Measurements from ENCODE around the gene YY1. TPM values are rescaled to one million over a fixed set of nuclear protein-coding genes. Genes with fewer than 3 reads are reported as not detected.

The YY1 gene
- polyA plus RNA-seq, 1 experiment = 45.6 TPM

GRCh38 chr14:100192672-100193416, 46.1 kb upstream of the YY1 start:
- CTCF ChIA-PET = interaction anchor here (0.6 to 3.1 kb wide), 28 partner anchors 8 to 380 kb away, joined by 3 to 42 read pairs (median 3); no protein-coding TSS in a partner anchor
- Histone ChIP-seq H3K27ac (ENCODE audit: low read depth, low read length) (peak overlapping the region; percentile 31), H3K9me3 (ENCODE audit: control insufficient read depth, insufficient read depth, low read length) (no peaks in the 10 kb centered on the region), H3K4me3 (ENCODE audit: low read depth, low read length) (peak overlapping the region; percentile 58), H3K27me3 (ENCODE audit: control insufficient read depth, insufficient read depth, low read length) (no peaks in the 10 kb centered on the region)
- TF ChIP-seq, protein P1, sequence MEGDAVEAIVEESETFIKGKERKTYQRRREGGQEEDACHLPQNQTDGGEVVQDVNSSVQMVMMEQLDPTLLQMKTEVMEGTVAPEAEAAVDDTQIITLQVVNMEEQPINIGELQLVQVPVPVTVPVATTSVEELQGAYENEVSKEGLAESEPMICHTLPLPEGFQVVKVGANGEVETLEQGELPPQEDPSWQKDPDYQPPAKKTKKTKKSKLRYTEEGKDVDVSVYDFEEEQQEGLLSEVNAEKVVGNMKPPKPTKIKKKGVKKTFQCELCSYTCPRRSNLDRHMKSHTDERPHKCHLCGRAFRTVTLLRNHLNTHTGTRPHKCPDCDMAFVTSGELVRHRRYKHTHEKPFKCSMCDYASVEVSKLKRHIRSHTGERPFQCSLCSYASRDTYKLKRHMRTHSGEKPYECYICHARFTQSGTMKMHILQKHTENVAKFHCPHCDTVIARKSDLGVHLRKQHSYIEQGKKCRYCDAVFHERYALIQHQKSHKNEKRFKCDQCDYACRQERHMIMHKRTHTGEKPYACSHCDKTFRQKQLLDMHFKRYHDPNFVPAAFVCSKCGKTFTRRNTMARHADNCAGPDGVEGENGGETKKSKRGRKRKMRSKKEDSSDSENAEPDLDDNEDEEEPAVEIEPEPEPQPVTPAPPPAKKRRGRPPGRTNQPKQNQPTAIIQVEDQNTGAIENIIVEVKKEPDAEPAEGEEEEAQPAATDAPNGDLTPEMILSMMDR (IDR thresholded peaks at IDR 0.05; ENCODE audit: low read depth, low read length) = peak; percentile 80
- POLR2A ChIA-PET = interaction anchor here (0.6 to 1.0 kb wide), 5 partner anchors 9 to 222 kb away, joined by 3 to 7 read pairs (median 3); no protein-coding TSS in a partner anchor
- DNase-seq (ENCODE audit: low read depth, low spot score) = peak; percentile 88

- Histone ChIP-seq H3K27ac (ENCODE audit: low read depth, low read length) (no peak overlapping the region), H3K27me3 (ENCODE audit: control insufficient read depth, insufficient read depth, low read length) (no peaks in the 10 kb centered on the region), H3K9me3 (ENCODE audit: control insufficient read depth, insufficient read depth, low read length) (no peaks in the 10 kb centered on the region), H3K4me3 (ENCODE audit: low read depth, low read length) (peak overlapping the region; percentile 58)
- CTCF ChIA-PET = interaction anchor here (0.6 to 3.1 kb wide), 27 partner anchors 9 to 381 kb away, joined by 3 to 42 read pairs (median 3); no protein-coding TSS in a partner anchor
- DNase-seq (ENCODE audit: low read depth, low spot score) = no peak
- POLR2A ChIA-PET = interaction anchor here (0.6 to 1.0 kb wide), 5 partner anchors 10 to 223 kb away, joined by 3 read pairs; no protein-coding TSS in a partner anchor
- TF ChIP-seq, protein P1 (IDR thresholded peaks at IDR 0.05; ENCODE audit: low read depth, low read length) = no peak
Measured at GRCh38 chr14:100193417-100194357, 45.3 kb upstream of the YY1 start.

- TF ChIP-seq, protein P1 (IDR thresholded peaks at IDR 0.05; ENCODE audit: low read depth, low read length) = no peak
- H3K27ac ChIP-seq (ENCODE audit: low read depth, low read length) = no peak overlapping the region
- POLR2A ChIA-PET = no interaction called here
- CTCF ChIA-PET = no interaction called here
- no peaks in the 10 kb centered on the region for H3K9me3 ChIP-seq (ENCODE audit: control insufficient read depth, insufficient read depth, low read length)
- no peaks in the 10 kb centered on the region for H3K27me3 ChIP-seq (ENCODE audit: control insufficient read depth, insufficient read depth, low read length)
- H3K4me3 ChIP-seq (ENCODE audit: low read depth, low read length) = no peak overlapping the region
- DNase-seq (ENCODE audit: low read depth, low spot score) = no peak
Measured at GRCh38 chr14:100199240-100199860, 39.6 kb upstream of the YY1 start.

DNA sequence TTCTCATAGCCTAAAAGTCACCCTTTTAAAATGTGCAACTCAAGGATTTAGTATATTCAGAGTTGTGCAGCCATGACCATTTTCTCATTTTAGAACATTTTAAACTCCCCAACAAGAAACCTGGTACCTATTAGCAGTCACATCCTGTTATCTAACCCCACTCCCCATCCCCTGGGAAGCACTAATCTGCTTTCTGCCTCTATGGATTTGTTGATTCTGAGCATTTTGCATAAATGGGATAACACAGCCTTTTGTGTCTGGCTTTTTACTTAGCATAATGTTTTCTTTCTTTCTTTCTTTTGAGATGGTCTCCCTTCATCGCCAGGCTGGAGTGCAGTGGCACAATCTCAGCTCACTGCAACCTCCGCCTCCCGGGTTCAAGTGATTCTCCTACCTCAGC, 38.6 kb upstream of the YY1 start:
- ChIA-PET CTCF (no interaction called here), POLR2A (no interaction called here)
- TF ChIP-seq, protein P1 (IDR thresholded peaks at IDR 0.05; ENCODE audit: low read depth, low read length) = no peak
- Histone ChIP-seq H3K27ac (ENCODE audit: low read depth, low read length) (no peak overlapping the region), H3K9me3 (ENCODE audit: control insufficient read depth, insufficient read depth, low read length) (no peaks in the 10 kb centered on the region), H3K4me3 (ENCODE audit: low read depth, low read length) (no peak overlapping the region), H3K27me3 (ENCODE audit: control insufficient read depth, insufficient read depth, low read length) (no peaks in the 10 kb centered on the region)
- no peak for DNase-seq (ENCODE audit: low read depth, low spot score)

All from AG04450 (cell line).